ENCODE measurements around the gene SPEM1.

The SPEM1 gene

DNA sequence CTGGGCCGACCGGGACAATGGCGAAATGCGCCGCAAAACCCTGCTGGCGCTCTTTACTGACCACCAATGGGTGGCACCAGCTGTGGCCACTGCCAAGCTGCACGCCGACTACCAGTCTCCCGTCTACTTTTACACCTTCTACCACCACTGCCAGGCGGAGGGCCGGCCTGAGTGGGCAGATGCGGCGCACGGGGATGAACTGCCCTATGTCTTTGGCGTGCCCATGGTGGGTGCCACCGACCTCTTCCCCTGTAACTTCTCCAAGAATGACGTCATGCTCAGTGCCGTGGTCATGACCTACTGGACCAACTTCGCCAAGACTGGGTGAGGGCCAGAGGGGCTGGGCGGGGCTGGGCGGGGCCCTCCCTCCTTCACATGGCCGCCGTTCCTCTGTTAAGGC is 4.3 kb upstream of the SPEM1 start:
- TF ChIP-seq FOXK2 (IDR thresholded peaks at IDR 0.05) (no peak), NFRKB (IDR thresholded peaks at IDR 0.05) (no peak), CTBP1 (IDR thresholded peaks at IDR 0.05; ENCODE audit: borderline replicate concordance) (no peak), L3MBTL2 (conservative IDR thresholded peaks at IDR 0.05) (no peak), ARNT (IDR thresholded peaks at IDR 0.05) (no peak), FOXA1 (IDR thresholded peaks at IDR 0.05) (no peak), HDGF (IDR thresholded peaks at IDR 0.05; ENCODE audit: borderline replicate concordance) (no peak), ELF4 (IDR thresholded peaks at IDR 0.05) (no peak), PKNOX1 (IDR thresholded peaks at IDR 0.05) (no peak), ZNF384 (IDR thresholded peaks at IDR 0.05) (no peak), BHLHE40 (IDR thresholded peaks at IDR 0.05; ENCODE audit: borderline replicate concordance) (no peak), SP1 (IDR thresholded peaks at IDR 0.05) (no peak), LEF1 (IDR thresholded peaks at IDR 0.05; ENCODE audit: borderline replicate concordance) (no peak), TARDBP (IDR thresholded peaks at IDR 0.05) (no peak), FOXM1 (IDR thresholded peaks at IDR 0.05; ENCODE audit: borderline replicate concordance) (no peak)
- no peak for DNase-seq (ENCODE audit: extremely low spot score)
- ChIA-PET POLR2A (no interaction called here), CTCF (no interaction called here)

- POLR2A ChIA-PET = no interaction called here
- no peak for DNase-seq (ENCODE audit: extremely low spot score)
- CTCF ChIA-PET = no interaction called here
- TF ChIP-seq FOXM1 (IDR thresholded peaks at IDR 0.05; ENCODE audit: borderline replicate concordance) (no peak), FOXK2 (IDR thresholded peaks at IDR 0.05) (no peak), HDGF (IDR thresholded peaks at IDR 0.05; ENCODE audit: borderline replicate concordance) (no peak), ELF4 (IDR thresholded peaks at IDR 0.05) (no peak), L3MBTL2 (conservative IDR thresholded peaks at IDR 0.05) (no peak), FOXA1 (IDR thresholded peaks at IDR 0.05) (no peak), TARDBP (IDR thresholded peaks at IDR 0.05) (no peak), ARNT (IDR thresholded peaks at IDR 0.05) (no peak), NFRKB (IDR thresholded peaks at IDR 0.05) (no peak), ZNF384 (IDR thresholded peaks at IDR 0.05) (no peak), LEF1 (IDR thresholded peaks at IDR 0.05; ENCODE audit: borderline replicate concordance) (no peak), CTBP1 (IDR thresholded peaks at IDR 0.05; ENCODE audit: borderline replicate concordance) (no peak), SP1 (IDR thresholded peaks at IDR 0.05) (no peak), BHLHE40 (IDR thresholded peaks at IDR 0.05; ENCODE audit: borderline replicate concordance) (no peak), PKNOX1 (IDR thresholded peaks at IDR 0.05) (no peak), SUZ12 (IDR thresholded peaks at IDR 0.05) (no peak)
Measured at GRCh38 chr17:7416323-7416722, 3.8 kb upstream of the SPEM1 start.

DNA sequence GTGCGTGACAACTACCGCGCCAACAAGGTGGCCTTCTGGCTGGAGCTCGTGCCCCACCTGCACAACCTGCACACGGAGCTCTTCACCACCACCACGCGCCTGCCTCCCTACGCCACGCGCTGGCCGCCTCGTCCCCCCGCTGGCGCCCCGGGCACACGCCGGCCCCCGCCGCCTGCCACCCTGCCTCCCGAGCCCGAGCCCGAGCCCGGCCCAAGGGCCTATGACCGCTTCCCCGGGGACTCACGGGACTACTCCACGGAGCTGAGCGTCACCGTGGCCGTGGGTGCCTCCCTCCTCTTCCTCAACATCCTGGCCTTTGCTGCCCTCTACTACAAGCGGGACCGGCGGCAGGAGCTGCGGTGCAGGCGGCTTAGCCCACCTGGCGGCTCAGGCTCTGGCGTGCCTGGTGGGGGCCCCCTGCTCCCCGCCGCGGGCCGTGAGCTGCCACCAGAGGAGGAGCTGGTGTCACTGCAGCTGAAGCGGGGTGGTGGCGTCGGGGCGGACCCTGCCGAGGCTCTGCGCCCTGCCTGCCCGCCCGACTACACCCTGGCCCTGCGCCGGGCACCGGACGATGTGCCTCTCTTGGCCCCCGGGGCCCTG is 3.0 kb upstream of the SPEM1 start:
- TF ChIP-seq CTBP1 (IDR thresholded peaks at IDR 0.05; ENCODE audit: borderline replicate concordance) (no peak), SUZ12 (IDR thresholded peaks at IDR 0.05) (no peak), ARNT (IDR thresholded peaks at IDR 0.05) (no peak), PKNOX1 (IDR thresholded peaks at IDR 0.05) (no peak), ZNF384 (IDR thresholded peaks at IDR 0.05) (no peak), HDGF (IDR thresholded peaks at IDR 0.05; ENCODE audit: borderline replicate concordance) (no peak), SP1 (IDR thresholded peaks at IDR 0.05) (no peak), TARDBP (IDR thresholded peaks at IDR 0.05) (no peak), ELF4 (IDR thresholded peaks at IDR 0.05) (no peak), BHLHE40 (IDR thresholded peaks at IDR 0.05; ENCODE audit: borderline replicate concordance) (no peak), FOXK2 (IDR thresholded peaks at IDR 0.05) (no peak), LEF1 (IDR thresholded peaks at IDR 0.05; ENCODE audit: borderline replicate concordance) (no peak), FOXA1 (IDR thresholded peaks at IDR 0.05) (no peak), L3MBTL2 (conservative IDR thresholded peaks at IDR 0.05) (no peak), NFRKB (IDR thresholded peaks at IDR 0.05) (no peak), FOXM1 (IDR thresholded peaks at IDR 0.05; ENCODE audit: borderline replicate concordance) (no peak)
- ChIA-PET POLR2A (no interaction called here), CTCF (no interaction called here)
- no peak for DNase-seq (ENCODE audit: extremely low spot score)

DNA sequence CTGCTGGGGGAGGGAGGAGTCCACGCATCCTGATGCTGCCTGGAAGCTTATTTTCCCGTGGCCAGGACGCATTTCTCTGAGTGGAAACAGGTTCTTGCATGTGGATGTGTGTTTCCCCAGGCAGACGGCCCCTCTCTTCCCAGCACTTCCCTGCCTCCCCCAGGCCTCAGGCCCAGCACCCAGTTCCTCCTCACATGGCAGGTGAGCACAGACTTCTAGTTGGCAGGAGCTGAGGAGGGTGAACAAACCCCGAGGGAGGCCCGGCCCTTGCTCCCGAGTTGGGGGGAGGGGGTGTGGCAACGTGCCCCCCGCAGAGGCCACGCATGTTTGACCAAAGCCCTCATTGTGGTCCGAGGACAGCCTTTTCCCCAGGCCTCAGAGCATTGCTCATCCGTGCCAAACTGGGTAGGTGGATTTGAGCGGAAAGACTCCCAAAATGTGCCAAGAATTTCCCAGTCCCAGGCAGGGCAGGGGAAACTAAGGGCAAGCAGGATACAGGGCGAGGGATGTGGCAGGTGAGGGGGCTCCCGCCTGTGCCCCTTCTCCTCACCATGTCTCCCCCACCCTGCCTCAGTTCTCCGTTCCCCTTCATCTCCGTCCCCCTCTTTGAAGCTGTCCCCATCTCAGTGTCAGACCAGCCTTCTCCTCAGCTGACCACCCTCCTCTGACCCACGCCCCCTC is 1.5 kb upstream of the SPEM1 start:
- ChIA-PET CTCF (interaction anchor here (0.9 kb wide), 1 partner anchor 18 kb away, joined by 3 read pairs; no protein-coding TSS in a partner anchor), POLR2A (interaction anchor here (1.1 kb wide), 1 partner anchor 14 kb away, joined by 4 read pairs; the partner anchor contains the start of gene TMEM256)
- no peak for DNase-seq (ENCODE audit: extremely low spot score)
- TF ChIP-seq L3MBTL2 (conservative IDR thresholded peaks at IDR 0.05) (no peak), CTBP1 (IDR thresholded peaks at IDR 0.05; ENCODE audit: borderline replicate concordance) (no peak), ZNF384 (IDR thresholded peaks at IDR 0.05) (no peak), PKNOX1 (IDR thresholded peaks at IDR 0.05) (no peak), FOXK2 (IDR thresholded peaks at IDR 0.05) (no peak), LEF1 (IDR thresholded peaks at IDR 0.05; ENCODE audit: borderline replicate concordance) (no peak), TARDBP (IDR thresholded peaks at IDR 0.05) (no peak), FOXA1 (IDR thresholded peaks at IDR 0.05) (no peak), ARNT (IDR thresholded peaks at IDR 0.05) (no peak), BHLHE40 (IDR thresholded peaks at IDR 0.05; ENCODE audit: borderline replicate concordance) (no peak), SUZ12 (IDR thresholded peaks at IDR 0.05) (no peak), FOXM1 (IDR thresholded peaks at IDR 0.05; ENCODE audit: borderline replicate concordance) (no peak), ELF4 (IDR thresholded peaks at IDR 0.05) (no peak), SP1 (IDR thresholded peaks at IDR 0.05) (no peak), NFRKB (IDR thresholded peaks at IDR 0.05) (no peak), HDGF (IDR thresholded peaks at IDR 0.05; ENCODE audit: borderline replicate concordance) (no peak)

All from HEK293T (cell line).